ENCODE results near the gene CDX1. TPM values are rescaled to one million over a fixed set of nuclear protein-coding genes. Genes with fewer than 3 reads are reported as not detected.
A peak's percentile ranks its signal among the peaks of the same experiment; 100 is the strongest.

Gene CDX1
- total and polyA plus RNA-seq, 2 experiments from 2014 or later: 43.3 to 54.6 TPM

DNA sequence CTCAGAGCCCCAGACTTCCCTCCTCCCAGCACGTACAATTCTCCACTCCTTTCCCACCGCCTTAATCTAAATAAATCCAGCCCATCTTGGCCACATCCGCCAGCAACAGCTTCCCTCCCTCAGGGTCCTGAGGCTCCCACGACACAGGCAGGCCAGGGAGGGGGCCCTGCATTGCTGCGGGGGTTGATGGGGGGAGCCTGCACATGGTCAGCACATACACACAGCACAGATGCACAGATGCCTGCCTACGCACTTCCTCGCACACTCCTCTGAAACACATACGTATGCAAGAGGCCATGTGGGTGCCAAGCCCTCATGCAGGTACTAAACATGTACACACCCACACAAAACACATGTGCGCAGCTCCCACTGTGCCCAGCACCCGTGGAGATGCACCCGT is 25.7 kb upstream of the CDX1 start:
- Histone ChIP-seq H3K4me1 (ENCODE audit: insufficient read depth) (peaks cover 90% of the 10 kb centered on the region), H3K4me3 (no peak overlapping the region), H3K36me3 (replicated peaks; ENCODE audit: insufficient read depth, low read depth) (no peaks in the 10 kb centered on the region), H3K27me3 (no peaks in the 10 kb centered on the region), H3K79me2 (peaks cover 28% of the 10 kb centered on the region), H3K27ac (peak overlapping the region; percentile 93), H4K20me1 (ENCODE audit: insufficient read depth, poor library complexity, severe bottlenecking) (no peaks in the 10 kb centered on the region), H3K9me3 (ENCODE audit: low read depth) (no peaks in the 10 kb centered on the region), H2AFZ (no peak overlapping the region), H3K4me2 (peak overlapping the region; percentile 47), H3K9me2 (replicated peaks; ENCODE audit: insufficient read depth) (no peaks in the 10 kb centered on the region)
- WGBS (ENCODE audit: low lambda C conversion rate, missing lambda C conversion rate): 42% methylated on average over 11 of the region's 11 CpGs
- TF ChIP-seq EZH2 (IDR thresholded peaks at IDR 0.05; ENCODE audit: borderline replicate concordance) (no peak), EZH2phosphoT487 (IDR thresholded peaks at IDR 0.05; ENCODE audit: low read depth, severe bottlenecking, unreplicated experiment) (no peak)
- TF ChIP-seq, protein P1, sequence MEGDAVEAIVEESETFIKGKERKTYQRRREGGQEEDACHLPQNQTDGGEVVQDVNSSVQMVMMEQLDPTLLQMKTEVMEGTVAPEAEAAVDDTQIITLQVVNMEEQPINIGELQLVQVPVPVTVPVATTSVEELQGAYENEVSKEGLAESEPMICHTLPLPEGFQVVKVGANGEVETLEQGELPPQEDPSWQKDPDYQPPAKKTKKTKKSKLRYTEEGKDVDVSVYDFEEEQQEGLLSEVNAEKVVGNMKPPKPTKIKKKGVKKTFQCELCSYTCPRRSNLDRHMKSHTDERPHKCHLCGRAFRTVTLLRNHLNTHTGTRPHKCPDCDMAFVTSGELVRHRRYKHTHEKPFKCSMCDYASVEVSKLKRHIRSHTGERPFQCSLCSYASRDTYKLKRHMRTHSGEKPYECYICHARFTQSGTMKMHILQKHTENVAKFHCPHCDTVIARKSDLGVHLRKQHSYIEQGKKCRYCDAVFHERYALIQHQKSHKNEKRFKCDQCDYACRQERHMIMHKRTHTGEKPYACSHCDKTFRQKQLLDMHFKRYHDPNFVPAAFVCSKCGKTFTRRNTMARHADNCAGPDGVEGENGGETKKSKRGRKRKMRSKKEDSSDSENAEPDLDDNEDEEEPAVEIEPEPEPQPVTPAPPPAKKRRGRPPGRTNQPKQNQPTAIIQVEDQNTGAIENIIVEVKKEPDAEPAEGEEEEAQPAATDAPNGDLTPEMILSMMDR (IDR thresholded peaks at IDR 0.05; ENCODE audit: poor library complexity): no peak
- peak; percentile 58 for DNase-seq (ENCODE audit: low spot score)

DNA sequence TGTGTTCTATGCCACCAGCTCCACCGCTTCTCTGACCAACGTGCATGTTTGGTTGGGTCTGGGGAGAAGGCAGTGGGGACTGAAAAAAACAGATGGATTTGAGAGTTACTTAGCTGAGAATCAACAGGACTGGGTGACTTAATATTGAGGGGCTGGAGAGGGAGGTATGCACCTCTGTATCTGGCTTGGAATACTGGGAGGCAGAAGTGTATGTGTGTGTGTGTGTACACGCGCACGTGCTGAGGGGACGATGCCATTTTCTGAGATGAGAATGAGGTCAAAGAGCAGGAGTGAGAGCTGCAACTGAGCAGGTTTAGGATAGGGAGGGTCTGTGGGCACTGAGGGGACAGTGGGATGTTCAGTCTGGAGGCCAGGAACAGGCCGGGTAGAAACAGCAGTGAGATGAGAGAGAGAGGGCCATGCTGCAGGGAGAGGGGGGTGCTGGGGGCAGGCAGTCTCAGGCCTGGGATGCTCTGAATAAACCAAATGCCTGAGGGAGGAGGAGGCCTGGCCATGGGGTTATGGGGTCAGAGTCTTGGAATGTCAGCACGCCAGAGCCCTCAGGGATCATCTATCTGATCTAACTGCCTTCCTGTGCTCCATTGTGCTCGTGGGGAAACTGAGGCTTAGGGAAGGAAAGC is 24.9 kb upstream of the CDX1 start:
- Histone ChIP-seq H3K4me2 (no peak overlapping the region), H3K4me3 (no peak overlapping the region), H4K20me1 (ENCODE audit: insufficient read depth, poor library complexity, severe bottlenecking) (no peaks in the 10 kb centered on the region), H3K9me3 (ENCODE audit: low read depth) (no peaks in the 10 kb centered on the region), H3K79me2 (peaks cover 36% of the 10 kb centered on the region), H3K9me2 (replicated peaks; ENCODE audit: insufficient read depth) (no peaks in the 10 kb centered on the region), H3K36me3 (replicated peaks; ENCODE audit: insufficient read depth, low read depth) (no peaks in the 10 kb centered on the region), H3K27me3 (no peaks in the 10 kb centered on the region), H3K27ac (peak overlapping the region; percentile 93), H2AFZ (no peak overlapping the region), H3K4me1 (ENCODE audit: insufficient read depth) (peaks cover 92% of the 10 kb centered on the region)
- DNase-seq (ENCODE audit: low spot score): no peak
- 57% methylated on average over 9 of the region's 9 CpGs for WGBS (ENCODE audit: low lambda C conversion rate, missing lambda C conversion rate)
- TF ChIP-seq EZH2 (IDR thresholded peaks at IDR 0.05; ENCODE audit: borderline replicate concordance) (no peak), EZH2phosphoT487 (IDR thresholded peaks at IDR 0.05; ENCODE audit: low read depth, severe bottlenecking, unreplicated experiment) (no peak)
- TF ChIP-seq, protein P1 (IDR thresholded peaks at IDR 0.05; ENCODE audit: poor library complexity): no peak

DNA sequence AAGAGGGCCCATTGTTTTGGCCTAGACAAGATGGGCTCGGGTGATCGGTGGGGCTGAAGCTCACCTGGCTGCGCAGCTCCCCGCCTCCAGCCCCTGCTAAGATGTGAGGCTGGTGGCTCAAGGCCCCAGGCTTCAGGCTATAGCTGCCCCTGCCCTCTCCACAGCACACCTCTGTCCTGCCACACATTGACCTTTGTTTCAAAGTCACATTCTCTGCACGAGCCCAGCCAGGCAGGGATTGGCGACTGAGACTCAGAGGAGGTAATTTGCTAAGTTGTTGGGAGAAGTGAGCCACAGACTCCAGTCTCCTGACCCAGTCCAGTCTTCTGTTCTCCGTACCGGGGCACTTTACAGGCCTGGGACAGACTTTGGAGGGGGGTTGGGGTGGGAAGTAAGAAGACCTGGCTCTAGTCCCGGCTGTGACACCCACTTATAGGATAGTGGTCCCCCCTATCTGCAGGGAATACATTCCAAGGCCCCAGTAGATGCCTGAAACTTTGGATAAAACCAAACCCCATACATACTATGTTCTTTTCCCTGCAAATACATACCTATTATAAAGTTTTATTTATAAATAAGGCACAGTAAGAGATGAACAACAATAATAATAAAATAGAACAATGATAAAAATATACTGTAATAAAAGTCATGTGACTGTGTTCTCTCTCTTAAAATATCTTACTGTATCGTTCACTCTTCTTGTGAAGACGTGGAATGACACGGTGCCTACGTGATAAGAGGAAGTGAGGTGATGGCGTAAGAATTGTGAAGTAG is 24.2 kb upstream of the CDX1 start:
- no peaks in the 10 kb centered on the region for H4K20me1 ChIP-seq (ENCODE audit: insufficient read depth, poor library complexity, severe bottlenecking)
- H3K27me3 ChIP-seq: no peaks in the 10 kb centered on the region
- H3K9me3 ChIP-seq (ENCODE audit: low read depth): no peaks in the 10 kb centered on the region
- H3K27ac ChIP-seq: peak overlapping the region; percentile 93
- H3K36me3 ChIP-seq (replicated peaks; ENCODE audit: insufficient read depth, low read depth): no peaks in the 10 kb centered on the region
- no peak overlapping the region for H2AFZ ChIP-seq
- WGBS (ENCODE audit: low lambda C conversion rate, missing lambda C conversion rate): 65% methylated on average over 14 of the region's 14 CpGs
- peaks cover 43% of the 10 kb centered on the region for H3K79me2 ChIP-seq
- H3K9me2 ChIP-seq (replicated peaks; ENCODE audit: insufficient read depth): no peaks in the 10 kb centered on the region
- H3K4me1 ChIP-seq (ENCODE audit: insufficient read depth): peaks cover 92% of the 10 kb centered on the region
- TF ChIP-seq EZH2 (IDR thresholded peaks at IDR 0.05; ENCODE audit: borderline replicate concordance) (no peak), EZH2phosphoT487 (IDR thresholded peaks at IDR 0.05; ENCODE audit: low read depth, severe bottlenecking, unreplicated experiment) (no peak)
- TF ChIP-seq, protein P1 (IDR thresholded peaks at IDR 0.05; ENCODE audit: poor library complexity): no peak
- H3K4me3 ChIP-seq: no peak overlapping the region
- no peak for DNase-seq (ENCODE audit: low spot score)
- H3K4me2 ChIP-seq: no peak overlapping the region

All from hepatocyte (in vitro differentiated cells).